Sigmoid colon (tissue), 7 donors: Measurements from ENCODE around the gene ITIH4. TPM values are rescaled to one million over a fixed set of nuclear protein-coding genes. Genes with fewer than 3 reads are reported as not detected.

Experiments used
- DNase-seq: peaks from one replicate; pipeline ENCODE4 v3.0.0-alpha.2; 2019
- H3K27ac ChIP-seq, 4 donors: fragments of 200-600 bp; sonication (generic); one replicate each; pipeline ENCODE4 v1.5.1; 2016 to 2019; ENCODE audit warnings: mild to moderate bottlenecking in 1 of 4
- H3K27me3 ChIP-seq, 3 donors: fragments of 200-600 bp; sonication (generic); one replicate each; pipeline ENCODE4 v1.5.1; 2019; ENCODE audit warnings: mild to moderate bottlenecking in 1 of 3
- H3K36me3 ChIP-seq, 4 donors: fragments of 200-600 bp; sonication (generic); one replicate each; pipeline ENCODE4 v1.5.1; 2016 to 2019
- H3K4me1 ChIP-seq, 4 donors: fragments of 200-600 bp; sonication (generic); one replicate each; pipeline ENCODE4 v1.5.1; 2017 to 2019
- H3K4me3 ChIP-seq, 4 donors: fragments of 200-600 bp; sonication (generic); one replicate each; pipeline ENCODE4 v1.5.1; 2017 to 2019; ENCODE audit warnings: mild to moderate bottlenecking in 2 of 4, moderate library complexity in 1 of 4
- H3K9me3 ChIP-seq, 4 donors: fragments of 200-600 bp in 3 of 4; sonication (generic) in 3 of 4; one replicate each; pipeline versions ENCODE4 v1.5.1 to v1.6.1; 2013 to 2019
- EP300 ChIP-seq, 4 donors: sonication (generic); formaldehyde crosslinking; IDR thresholded peaks; one replicate each; pipeline ENCODE4 v1.6.1; 2017; ENCODE audit warnings: antibody characterized with exemption in 4 of 4
- POLR2A ChIP-seq, 2 donors: fragments of 450-650 bp; IDR thresholded peaks; one replicate each; pipeline ENCODE4 v1.6.1; 2016; ENCODE audit warnings: antibody characterized with exemption in 2 of 2, mild to moderate bottlenecking in 2 of 2, moderate library complexity in 2 of 2
- POLR2AphosphoS5 ChIP-seq, 4 donors: sonication (generic); formaldehyde crosslinking; IDR thresholded peaks; one replicate each; pipeline ENCODE4 v1.6.1; 2017; ENCODE audit warnings: antibody characterized with exemption in 4 of 4
- WGBS, 2 donors: extraction: QIAGEN DNeasy Blood & Tissue Kit; methylation state at CpG; one replicate each; pipeline ENCODE4 v1.1.7; 2013; 5-methylcytosine and 5-hydroxymethylcytosine counted together
- intact Hi-C: fragments of 100-400 bp; cut with DNase I; formaldehyde crosslinking; loops from one replicate; pipeline ENCODE4 v1.15.1; 2023
- polyA plus RNA-seq, 3 donors: library from polyadenylated mRNA; stranded (reverse); fragments of 200-250 nt; gene quantifications; one replicate each; pipeline ENCODE4 v1.2.3, GENCODE V29; 2013
- small RNA-seq, 3 donors: library from RNA; depleted of rRNA; stranded (forward); fragments of <200 nt; gene quantifications; one replicate each; pipeline ENCODE3, GENCODE V24; 2016
- total RNA-seq, 4 donors: library from RNA; depleted of rRNA; stranded (reverse); fragments of >200 nt; gene quantifications; one replicate each; pipeline ENCODE4 v1.1.0, GENCODE V29; 2016
- TF ChIP-seq, protein P1 (sequence below), 4 experiments: fragments of 450-650 bp in 3 of 4; fragments of 200-600 bp in 1 of 4; IDR thresholded peaks; one replicate each; pipeline ENCODE4 v1.5.1; 2016 to 2019; ENCODE audit warnings: antibody characterized with exemption in 4 of 4, mild to moderate bottlenecking in 3 of 4, moderate library complexity in 2 of 4
- donor health status: healthy with polysubstance abuse.
- donor health status: Bipolar disorder and iron deficiency.
- donor health status: healthy.

ITIH4 gene
- total and polyA plus RNA-seq, 7 donors = 2.5 to 12.2 (median 5.6) TPM; not detected in 2

DNA sequence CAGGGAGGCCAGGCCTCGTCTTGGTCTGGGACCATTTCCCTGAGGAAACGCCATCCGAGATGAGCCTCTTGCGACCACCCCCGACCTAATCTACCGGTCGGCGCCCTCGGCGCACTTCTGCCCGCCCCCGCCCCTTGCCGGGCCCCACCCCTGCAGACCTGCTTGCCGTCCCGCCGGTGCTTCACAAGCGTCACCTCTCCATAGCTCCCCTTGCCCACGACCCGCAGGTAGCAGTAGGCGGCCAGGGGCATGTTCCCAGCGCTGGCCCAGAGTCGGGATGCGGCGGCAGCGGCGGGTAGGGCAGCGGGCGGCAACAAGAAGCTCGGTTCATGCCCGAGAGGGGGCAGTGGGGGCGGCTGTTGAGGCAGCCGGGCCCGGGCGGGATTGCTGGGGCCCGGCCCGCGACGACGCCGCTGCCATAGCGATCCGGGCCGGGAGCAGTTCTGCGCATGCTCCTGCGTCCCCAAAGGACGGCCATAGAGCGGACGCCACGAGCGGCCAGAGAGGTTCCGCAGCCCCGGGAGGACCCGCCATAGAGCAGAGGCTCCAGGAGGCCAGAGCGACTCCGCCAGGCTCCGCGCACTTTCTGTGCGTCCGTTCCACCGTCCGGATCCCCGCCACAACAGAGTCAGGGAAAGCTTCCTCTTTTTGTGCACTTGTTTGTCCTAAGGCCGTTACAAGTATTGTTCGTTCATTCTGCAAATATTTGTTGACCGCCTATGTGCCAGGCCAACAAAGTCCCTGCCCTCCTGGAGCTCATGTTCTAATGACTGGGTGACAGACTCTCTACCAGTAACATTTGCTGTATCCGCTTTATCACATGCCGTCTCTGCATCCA, 59.8 kb downstream of the ITIH4 start, which contains the start of gene NEK4:
TSS of gene NEK4 (minus strand) at position 445 of the 838 bp plus-strand sequence. CDS start at position 251, 194 bp downstream.
- peak within 1 kb of the TSS; percentile 69 to 80 (median 78) for H3K27ac ChIP-seq
- 1% methylated on average over 67 of the region's 67 CpGs for WGBS, 2 donors
- TF ChIP-seq EP300 (IDR thresholded peaks at IDR 0.05) = no peak
- TF ChIP-seq POLR2AphosphoS5 (IDR thresholded peaks at IDR 0.05) = peak in 3 of 4 donors; percentile 76 to 87 (median 83)
- peak; percentile 44 to 52 for TF ChIP-seq POLR2A (IDR thresholded peaks at IDR 0.05)
- TF ChIP-seq, protein P1, sequence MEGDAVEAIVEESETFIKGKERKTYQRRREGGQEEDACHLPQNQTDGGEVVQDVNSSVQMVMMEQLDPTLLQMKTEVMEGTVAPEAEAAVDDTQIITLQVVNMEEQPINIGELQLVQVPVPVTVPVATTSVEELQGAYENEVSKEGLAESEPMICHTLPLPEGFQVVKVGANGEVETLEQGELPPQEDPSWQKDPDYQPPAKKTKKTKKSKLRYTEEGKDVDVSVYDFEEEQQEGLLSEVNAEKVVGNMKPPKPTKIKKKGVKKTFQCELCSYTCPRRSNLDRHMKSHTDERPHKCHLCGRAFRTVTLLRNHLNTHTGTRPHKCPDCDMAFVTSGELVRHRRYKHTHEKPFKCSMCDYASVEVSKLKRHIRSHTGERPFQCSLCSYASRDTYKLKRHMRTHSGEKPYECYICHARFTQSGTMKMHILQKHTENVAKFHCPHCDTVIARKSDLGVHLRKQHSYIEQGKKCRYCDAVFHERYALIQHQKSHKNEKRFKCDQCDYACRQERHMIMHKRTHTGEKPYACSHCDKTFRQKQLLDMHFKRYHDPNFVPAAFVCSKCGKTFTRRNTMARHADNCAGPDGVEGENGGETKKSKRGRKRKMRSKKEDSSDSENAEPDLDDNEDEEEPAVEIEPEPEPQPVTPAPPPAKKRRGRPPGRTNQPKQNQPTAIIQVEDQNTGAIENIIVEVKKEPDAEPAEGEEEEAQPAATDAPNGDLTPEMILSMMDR (IDR thresholded peaks at IDR 0.05) = no peak
- H3K36me3 ChIP-seq = peaks cover 0 to 23% (median 8%) of the 10 kb centered on the region in 4 donors
- H3K9me3 ChIP-seq = no peaks in the 10 kb centered on the region
- peak within 1 kb of the TSS; percentile 75 to 94 (median 83) for H3K4me3 ChIP-seq
- DNase-seq = peak; percentile 95
- H3K4me1 ChIP-seq = peaks cover 0 to 20% (median 15%) of the 10 kb centered on the region in 4 donors
- intact Hi-C loops = loop anchor here (2.0 to 10.0 kb wide), 3 partner anchors 77 to 164 kb away; partner anchors contain the start of gene STIMATE
- no peaks in the 10 kb centered on the region for H3K27me3 ChIP-seq

DNA sequence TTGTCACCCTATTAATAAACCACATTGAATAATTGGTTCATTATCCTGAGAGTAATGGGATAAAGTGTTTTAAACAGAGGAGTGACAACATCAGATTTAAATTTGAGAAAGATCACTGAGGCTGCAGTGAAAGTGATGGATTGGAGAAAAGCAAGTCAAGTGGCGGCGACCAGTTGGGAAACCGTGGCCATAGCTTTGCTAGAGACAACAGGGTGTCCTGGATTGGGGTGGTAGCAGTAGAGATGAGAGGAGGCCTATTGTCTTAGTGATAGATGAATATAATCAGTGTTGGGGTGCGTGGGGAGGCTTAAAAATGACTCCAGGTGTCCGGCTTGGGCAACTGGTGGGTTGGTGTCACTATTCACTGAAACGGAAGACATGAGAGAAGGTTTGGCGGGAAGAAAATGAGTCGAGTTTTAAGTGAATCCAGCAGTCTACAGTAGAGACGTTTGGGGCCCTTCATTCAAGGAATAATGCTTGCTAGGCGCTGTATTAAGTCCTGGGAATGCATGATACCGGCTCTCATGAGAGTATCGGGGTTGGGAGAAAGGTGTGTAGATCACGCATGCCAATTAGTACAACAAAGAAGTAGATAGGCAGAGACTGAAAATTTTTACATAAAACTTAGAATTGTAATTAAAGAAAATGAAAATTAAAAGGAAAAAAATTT, 60.6 kb downstream of the ITIH4 start:
- no peak for TF ChIP-seq EP300 (IDR thresholded peaks at IDR 0.05)
- TF ChIP-seq, protein P1 (IDR thresholded peaks at IDR 0.05) = no peak
- TF ChIP-seq POLR2A (IDR thresholded peaks at IDR 0.05) = no peak
- 23 to 26% methylated on average over 13 of the region's 13 CpGs for WGBS, 2 donors
- intact Hi-C loops = loop anchor here (2.0 to 10.0 kb wide), 3 partner anchors 77 to 165 kb away; partner anchors contain the start of gene STIMATE
- Histone ChIP-seq H3K4me1 (peaks cover 0 to 20% (median 15%) of the 10 kb centered on the region in 4 donors), H3K27ac (peak overlapping the region; percentile 69 to 80 (median 78)), H3K4me3 (peak overlapping the region; percentile 75 to 94 (median 83)), H3K36me3 (peaks cover 0 to 31% (median 10%) of the 10 kb centered on the region in 4 donors), H3K9me3 (no peaks in the 10 kb centered on the region), H3K27me3 (no peaks in the 10 kb centered on the region)
- DNase-seq = no peak

DNA sequence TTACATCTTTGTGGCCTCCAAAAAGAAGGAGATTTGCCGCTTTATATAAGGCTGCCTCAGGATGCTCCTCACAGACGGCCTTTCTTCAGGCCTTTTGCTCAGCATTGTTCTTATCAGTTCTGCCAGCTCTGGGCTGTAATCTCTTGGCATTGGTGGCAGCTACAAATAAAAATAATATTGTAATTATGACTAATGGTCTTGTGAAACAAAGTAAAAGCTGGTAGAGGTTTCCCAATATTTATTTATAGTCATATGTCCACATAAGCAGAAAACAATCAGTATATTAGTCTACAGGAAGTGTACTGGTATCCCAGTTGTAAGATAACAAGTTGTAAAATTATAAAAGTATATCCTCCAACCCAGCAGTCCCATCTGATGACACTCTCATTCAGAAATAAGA, 67.0 kb downstream of the ITIH4 start:
- TF ChIP-seq, protein P1 (IDR thresholded peaks at IDR 0.05) = no peak
- TF ChIP-seq EP300 (IDR thresholded peaks at IDR 0.05) (no peak), POLR2A (IDR thresholded peaks at IDR 0.05) (no peak), POLR2AphosphoS5 (IDR thresholded peaks at IDR 0.05) (no peak)
- H3K27me3 ChIP-seq = no peaks in the 10 kb centered on the region
- H3K36me3 ChIP-seq = peaks cover 0 to 96% (median 42%) of the 10 kb centered on the region in 4 donors
- H3K9me3 ChIP-seq = no peaks in the 10 kb centered on the region
- H3K4me3 ChIP-seq = no peak overlapping the region
- intact Hi-C loops = no loop called here
- WGBS, 2 donors = 94 to 95% methylated on average over 2 of the region's 2 CpGs
- H3K4me1 ChIP-seq = no peaks in the 10 kb centered on the region
- H3K27ac ChIP-seq = no peak overlapping the region
- DNase-seq = no peak

Small RNAs within 50 kb of the gene (small RNA-seq; reads per million reads assigned to genes)
- gene MIR8064 = 0 reads per million in 3 donors
- 0 reads per million in 3 donors for gene MUSTN1

Other genes starting within 250 kb of the ITIH4 start
- gene PBRM1, start 144.8 kb downstream of the ITIH4 start, total RNA-seq = 10 to 100 TPM; 82.8 to 94.2 (median 90.1) TPM
- 10 to 100 TPM in 1 of 3 donors, 1 to 10 TPM in 2; 8.4 to 19.8 (median 9.9) TPM for gene PBRM1, start 144.8 kb downstream of the ITIH4 start, polyA plus RNA-seq
- gene GNL3, start 144.6 kb downstream of the ITIH4 start, total RNA-seq = 10 to 100 TPM; 22.4 to 42.5 (median 36.2) TPM
- gene GNL3, start 144.6 kb downstream of the ITIH4 start, polyA plus RNA-seq = 10 to 100 TPM; 34.2 to 76.6 (median 39.8) TPM
- gene GLT8D1, start 124.9 kb downstream of the ITIH4 start, total RNA-seq = 10 to 100 TPM; 31.5 to 47.4 (median 35.7) TPM
- 10 to 100 TPM in 2 of 3 donors, 1 to 10 TPM in 1; 9.2 to 29.4 (median 11.4) TPM for gene GLT8D1, start 124.9 kb downstream of the ITIH4 start, polyA plus RNA-seq
- gene SPCS1, start 124.6 kb downstream of the ITIH4 start, total RNA-seq = 100 to 1,000 TPM in 3 of 4 donors, 10 to 100 TPM in 1; 62.0 to 140 (median 109) TPM
- gene SPCS1, start 124.6 kb downstream of the ITIH4 start, polyA plus RNA-seq = 100 to 1,000 TPM in 2 of 3 donors, 10 to 100 TPM in 1; 96.1 to 191 (median 113) TPM
- 10 to 100 TPM; 17.1 to 19.4 (median 19.0) TPM for gene NEK4, start 59.7 kb downstream of the ITIH4 start, total RNA-seq
- gene NEK4, start 59.7 kb downstream of the ITIH4 start, polyA plus RNA-seq = 10 to 100 TPM in 2 of 3 donors, 1 to 10 TPM in 1; 7.4 to 11.4 (median 10.7) TPM
- gene ITIH1, start 53.1 kb downstream of the ITIH4 start, total RNA-seq = not detected
- under 1 TPM in 1 of 3 donors, not detected in 2; 0.85 TPM for gene ITIH1, start 53.1 kb downstream of the ITIH4 start, polyA plus RNA-seq
- gene ITIH3, start 35.9 kb downstream of the ITIH4 start, total RNA-seq = 1 to 10 TPM in 1 of 4 donors, under 1 TPM in 2, not detected in 1; 0.14 to 2.3 (median 0.36) TPM
- gene ITIH3, start 35.9 kb downstream of the ITIH4 start, polyA plus RNA-seq = under 1 TPM in 1 of 3 donors, not detected in 2; 0.95 TPM
- gene MUSTN1, start 4.3 kb upstream of the ITIH4 start, total RNA-seq = 10 to 100 TPM in 1 of 4 donors, 1 to 10 TPM in 3; 4.2 to 12.7 (median 6.9) TPM
- gene MUSTN1, start 4.3 kb upstream of the ITIH4 start, polyA plus RNA-seq = 10 to 100 TPM in 1 of 3 donors, 1 to 10 TPM in 1, not detected in 1; 7.2 to 11.1 TPM
- gene STIMATE, start 66.9 kb upstream of the ITIH4 start, total RNA-seq = 10 to 100 TPM; 11.5 to 19.5 (median 14.7) TPM
- gene STIMATE, start 66.9 kb upstream of the ITIH4 start, polyA plus RNA-seq = 1 to 10 TPM; 2.5 to 7.7 (median 4.8) TPM
- 10 to 100 TPM; 10.2 to 16.1 (median 14.9) TPM for gene SFMBT1, start 215.4 kb upstream of the ITIH4 start, total RNA-seq
- 1 to 10 TPM; 4.8 to 7.3 (median 6.9) TPM for gene SFMBT1, start 215.4 kb upstream of the ITIH4 start, polyA plus RNA-seq